ENCODE data around the gene FYB1.

FYB1 gene

DNA sequence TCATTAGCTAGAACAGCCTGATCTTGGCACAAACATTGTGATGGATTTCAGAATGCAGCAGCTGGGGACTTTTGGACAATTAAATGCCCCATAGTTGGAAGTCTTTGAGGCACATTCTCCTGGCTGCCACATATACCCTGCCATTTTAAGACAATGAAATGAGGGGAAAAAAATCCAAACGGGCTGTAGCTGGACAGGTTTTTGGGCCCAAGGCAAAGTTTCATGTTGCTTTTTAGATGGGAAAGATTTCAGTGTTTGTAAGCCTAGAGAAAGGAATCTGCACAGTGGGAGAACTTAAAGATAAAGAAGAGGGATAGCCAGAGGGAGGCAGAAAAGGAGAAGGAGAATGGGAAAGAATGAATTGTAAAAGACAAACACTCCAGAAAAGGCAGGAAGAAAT lies 115.1 kb downstream of the FYB1 start:
- no peak overlapping the region for H2AK5ac ChIP-seq (ENCODE audit: low read depth, low read length)
- no peak overlapping the region for H2BK120ac ChIP-seq (ENCODE audit: low read depth, low read length)
- no peaks in the 10 kb centered on the region for H3K36me3 ChIP-seq (replicated peaks in 1 of 2; ENCODE audit: control insufficient read depth in 2 of 2, insufficient read depth in 2 of 2, low read length in 2 of 2)
- no peak overlapping the region for H2BK5ac ChIP-seq (ENCODE audit: low read length)
- H3K18ac ChIP-seq (ENCODE audit: low read length): no peak overlapping the region
- H3K27ac ChIP-seq (replicated peaks; ENCODE audit: low read length): no peak overlapping the region
- no peak overlapping the region for H3K4me3 ChIP-seq (ENCODE audit: low read length in 2 of 2)
- no peak overlapping the region for H3K23ac ChIP-seq (ENCODE audit: low read depth, low read length, poor library complexity)
- H3K14ac ChIP-seq (ENCODE audit: low read length): no peak overlapping the region
- H2AFZ ChIP-seq (ENCODE audit: low read length): no peak overlapping the region
- no peak overlapping the region for H4K8ac ChIP-seq (ENCODE audit: low read depth, low read length)
- no peak for DNase-seq (ENCODE audit: low spot score)
- H3K27me3 ChIP-seq (ENCODE audit: control insufficient read depth in 3 of 3, insufficient read depth in 3 of 3, low read depth in 1 of 3, low read length in 3 of 3): no peaks in the 10 kb centered on the region
- H4K91ac ChIP-seq (ENCODE audit: low read depth, low read length, poor library complexity): no peak overlapping the region
- no peak overlapping the region for H2BK12ac ChIP-seq (ENCODE audit: low read length)
- no peaks in the 10 kb centered on the region for H3K79me1 ChIP-seq (ENCODE audit: low read depth, low read length)
- WGBS, 2 donors (ENCODE audit: extremely low coverage in 2 of 2, insufficient read length in 2 of 2, insufficient replicate concordance in 1 of 2): no CpG with 5 or more reads among the region's 1 CpG
- no peak overlapping the region for H3K4me2 ChIP-seq (ENCODE audit: insufficient read depth, low read length, poor library complexity, severe bottlenecking)
- no peak overlapping the region for H2BK15ac ChIP-seq (ENCODE audit: low read length)
- no peaks in the 10 kb centered on the region for H3K4me1 ChIP-seq (ENCODE audit: control insufficient read depth in 2 of 2, insufficient read depth in 1 of 2, low read depth in 1 of 2, low read length in 2 of 2)
- no peak overlapping the region for H3K9ac ChIP-seq (ENCODE audit: low read depth, low read length, poor library complexity)
- H3K9me3 ChIP-seq (replicated peaks in 1 of 2; ENCODE audit: control insufficient read depth in 2 of 2, insufficient read depth in 1 of 2, low read depth in 1 of 2, low read length in 2 of 2): no peaks in the 10 kb centered on the region
- H3K4ac ChIP-seq (ENCODE audit: low read length): no peak overlapping the region

GRCh38 chr5:39102684-39103155 lies 116.6 kb downstream of the FYB1 start:
- Histone ChIP-seq H3K4ac (ENCODE audit: low read length) (no peak overlapping the region), H3K9me3 (replicated peaks in 1 of 2; ENCODE audit: control insufficient read depth in 2 of 2, insufficient read depth in 1 of 2, low read depth in 1 of 2, low read length in 2 of 2) (no peaks in the 10 kb centered on the region), H2AK5ac (ENCODE audit: low read depth, low read length) (no peak overlapping the region), H3K4me3 (ENCODE audit: low read length in 2 of 2) (no peak overlapping the region), H3K18ac (ENCODE audit: low read length) (no peak overlapping the region), H2BK15ac (ENCODE audit: low read length) (no peak overlapping the region), H3K23ac (ENCODE audit: low read depth, low read length, poor library complexity) (no peak overlapping the region), H3K4me1 (ENCODE audit: control insufficient read depth in 2 of 2, insufficient read depth in 1 of 2, low read depth in 1 of 2, low read length in 2 of 2) (no peaks in the 10 kb centered on the region), H3K4me2 (ENCODE audit: insufficient read depth, low read length, poor library complexity, severe bottlenecking) (no peak overlapping the region), H3K79me1 (ENCODE audit: low read depth, low read length) (no peaks in the 10 kb centered on the region), H4K91ac (ENCODE audit: low read depth, low read length, poor library complexity) (no peak overlapping the region), H3K14ac (ENCODE audit: low read length) (no peak overlapping the region), H2BK5ac (ENCODE audit: low read length) (no peak overlapping the region), H3K9ac (ENCODE audit: low read depth, low read length, poor library complexity) (no peak overlapping the region), H2BK12ac (ENCODE audit: low read length) (no peak overlapping the region), H2BK120ac (ENCODE audit: low read depth, low read length) (no peak overlapping the region), H3K36me3 (replicated peaks in 1 of 2; ENCODE audit: control insufficient read depth in 2 of 2, insufficient read depth in 2 of 2, low read length in 2 of 2) (no peaks in the 10 kb centered on the region), H3K27me3 (ENCODE audit: control insufficient read depth in 3 of 3, insufficient read depth in 3 of 3, low read depth in 1 of 3, low read length in 3 of 3) (no peaks in the 10 kb centered on the region), H3K27ac (replicated peaks; ENCODE audit: low read length) (no peak overlapping the region), H4K8ac (ENCODE audit: low read depth, low read length) (no peak overlapping the region), H2AFZ (ENCODE audit: low read length) (no peak overlapping the region)
- no peak for DNase-seq (ENCODE audit: low spot score)
- no CpG with 5 or more reads among the region's 4 CpGs for WGBS, 2 donors (ENCODE audit: extremely low coverage in 2 of 2, insufficient read length in 2 of 2, insufficient replicate concordance in 1 of 2)

GRCh38 chr5:39100851-39101396 lies 118.4 kb downstream of the FYB1 start:
- Histone ChIP-seq H3K36me3 (replicated peaks in 1 of 2; ENCODE audit: control insufficient read depth in 2 of 2, insufficient read depth in 2 of 2, low read length in 2 of 2) (no peaks in the 10 kb centered on the region), H2BK15ac (ENCODE audit: low read length) (no peak overlapping the region), H3K4me2 (ENCODE audit: insufficient read depth, low read length, poor library complexity, severe bottlenecking) (no peak overlapping the region), H3K9ac (ENCODE audit: low read depth, low read length, poor library complexity) (no peak overlapping the region), H2BK120ac (ENCODE audit: low read depth, low read length) (no peak overlapping the region), H2BK12ac (ENCODE audit: low read length) (no peak overlapping the region), H3K79me1 (ENCODE audit: low read depth, low read length) (no peaks in the 10 kb centered on the region), H3K9me3 (replicated peaks in 1 of 2; ENCODE audit: control insufficient read depth in 2 of 2, insufficient read depth in 1 of 2, low read depth in 1 of 2, low read length in 2 of 2) (no peaks in the 10 kb centered on the region), H3K27me3 (ENCODE audit: control insufficient read depth in 3 of 3, insufficient read depth in 3 of 3, low read depth in 1 of 3, low read length in 3 of 3) (no peaks in the 10 kb centered on the region), H3K23ac (ENCODE audit: low read depth, low read length, poor library complexity) (no peak overlapping the region), H3K18ac (ENCODE audit: low read length) (no peak overlapping the region), H3K27ac (replicated peaks; ENCODE audit: low read length) (no peak overlapping the region), H2BK5ac (ENCODE audit: low read length) (no peak overlapping the region), H4K91ac (ENCODE audit: low read depth, low read length, poor library complexity) (peak overlapping the region; percentile 65), H3K4me3 (ENCODE audit: low read length in 2 of 2) (no peak overlapping the region), H2AK5ac (ENCODE audit: low read depth, low read length) (no peak overlapping the region), H3K4ac (ENCODE audit: low read length) (no peak overlapping the region), H3K4me1 (ENCODE audit: control insufficient read depth in 2 of 2, insufficient read depth in 1 of 2, low read depth in 1 of 2, low read length in 2 of 2) (no peaks in the 10 kb centered on the region), H2AFZ (ENCODE audit: low read length) (no peak overlapping the region), H4K8ac (ENCODE audit: low read depth, low read length) (no peak overlapping the region), H3K14ac (ENCODE audit: low read length) (no peak overlapping the region)
- no CpG with 5 or more reads among the region's 7 CpGs for WGBS, 2 donors (ENCODE audit: extremely low coverage in 2 of 2, insufficient read length in 2 of 2, insufficient replicate concordance in 1 of 2)
- no peak for DNase-seq (ENCODE audit: low spot score)

DNA sequence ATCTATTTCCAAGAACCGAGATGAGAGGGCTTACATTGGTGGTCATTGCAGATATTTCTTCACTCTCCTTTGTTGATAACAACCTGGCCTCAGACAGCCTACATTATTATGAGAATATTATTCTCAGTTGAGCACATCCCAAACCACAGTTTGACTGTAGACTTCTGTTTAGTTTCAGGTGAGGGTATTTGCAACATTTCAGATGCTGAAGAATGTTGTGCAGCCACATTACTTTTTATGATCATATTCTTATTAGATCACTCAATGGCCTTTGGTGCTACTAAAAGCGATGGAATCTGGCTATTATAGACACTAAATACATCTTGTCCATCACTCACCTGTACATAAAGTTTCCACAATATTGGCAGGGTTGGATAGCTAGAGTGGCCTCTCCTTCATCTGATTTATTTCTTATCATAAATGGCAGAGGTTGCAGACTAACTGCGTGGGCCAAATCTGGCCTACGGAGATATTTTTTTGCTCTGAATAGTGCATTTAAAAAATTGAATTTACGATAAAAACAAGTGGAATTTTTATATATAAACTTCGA lies 119.0 kb downstream of the FYB1 start:
- Histone ChIP-seq H4K8ac (ENCODE audit: low read depth, low read length) (no peak overlapping the region), H2BK5ac (ENCODE audit: low read length) (no peak overlapping the region), H4K91ac (ENCODE audit: low read depth, low read length, poor library complexity) (no peak overlapping the region), H2BK120ac (ENCODE audit: low read depth, low read length) (no peak overlapping the region), H3K23ac (ENCODE audit: low read depth, low read length, poor library complexity) (no peak overlapping the region), H3K9ac (ENCODE audit: low read depth, low read length, poor library complexity) (no peak overlapping the region), H3K14ac (ENCODE audit: low read length) (no peak overlapping the region), H3K18ac (ENCODE audit: low read length) (no peak overlapping the region), H2BK15ac (ENCODE audit: low read length) (no peak overlapping the region), H3K4me1 (ENCODE audit: control insufficient read depth in 2 of 2, insufficient read depth in 1 of 2, low read depth in 1 of 2, low read length in 2 of 2) (no peaks in the 10 kb centered on the region), H2BK12ac (ENCODE audit: low read length) (no peak overlapping the region), H3K4ac (ENCODE audit: low read length) (no peak overlapping the region), H3K79me1 (ENCODE audit: low read depth, low read length) (no peaks in the 10 kb centered on the region), H3K9me3 (replicated peaks in 1 of 2; ENCODE audit: control insufficient read depth in 2 of 2, insufficient read depth in 1 of 2, low read depth in 1 of 2, low read length in 2 of 2) (no peaks in the 10 kb centered on the region), H3K36me3 (replicated peaks in 1 of 2; ENCODE audit: control insufficient read depth in 2 of 2, insufficient read depth in 2 of 2, low read length in 2 of 2) (no peaks in the 10 kb centered on the region), H3K4me2 (ENCODE audit: insufficient read depth, low read length, poor library complexity, severe bottlenecking) (no peak overlapping the region), H2AK5ac (ENCODE audit: low read depth, low read length) (no peak overlapping the region), H2AFZ (ENCODE audit: low read length) (no peak overlapping the region), H3K27ac (replicated peaks; ENCODE audit: low read length) (no peak overlapping the region), H3K4me3 (ENCODE audit: low read length in 2 of 2) (no peak overlapping the region), H3K27me3 (ENCODE audit: control insufficient read depth in 3 of 3, insufficient read depth in 3 of 3, low read depth in 1 of 3, low read length in 3 of 3) (no peaks in the 10 kb centered on the region)
- no peak for DNase-seq (ENCODE audit: low spot score)
- WGBS, 2 donors (ENCODE audit: extremely low coverage in 2 of 2, insufficient read length in 2 of 2, insufficient replicate concordance in 1 of 2): no CpG with 5 or more reads among the region's 6 CpGs

All from neuronal stem cell (in vitro differentiated cells).